ENCODE measurements around the gene FAM241A.

The FAM241A gene

GRCh38 chr4:112170451-112170993, 25.3 kb downstream of the FAM241A start:
- TF ChIP-seq EP300 (IDR thresholded peaks at IDR 0.05; ENCODE audit: borderline replicate concordance) (no peak), CEBPB (IDR thresholded peaks at IDR 0.05) (peak; percentile 41; the same call in 1 of the 2 replicates)

GRCh38 chr4:112172180-112172579, 26.9 kb downstream of the FAM241A start:
- TF ChIP-seq, protein P1, sequence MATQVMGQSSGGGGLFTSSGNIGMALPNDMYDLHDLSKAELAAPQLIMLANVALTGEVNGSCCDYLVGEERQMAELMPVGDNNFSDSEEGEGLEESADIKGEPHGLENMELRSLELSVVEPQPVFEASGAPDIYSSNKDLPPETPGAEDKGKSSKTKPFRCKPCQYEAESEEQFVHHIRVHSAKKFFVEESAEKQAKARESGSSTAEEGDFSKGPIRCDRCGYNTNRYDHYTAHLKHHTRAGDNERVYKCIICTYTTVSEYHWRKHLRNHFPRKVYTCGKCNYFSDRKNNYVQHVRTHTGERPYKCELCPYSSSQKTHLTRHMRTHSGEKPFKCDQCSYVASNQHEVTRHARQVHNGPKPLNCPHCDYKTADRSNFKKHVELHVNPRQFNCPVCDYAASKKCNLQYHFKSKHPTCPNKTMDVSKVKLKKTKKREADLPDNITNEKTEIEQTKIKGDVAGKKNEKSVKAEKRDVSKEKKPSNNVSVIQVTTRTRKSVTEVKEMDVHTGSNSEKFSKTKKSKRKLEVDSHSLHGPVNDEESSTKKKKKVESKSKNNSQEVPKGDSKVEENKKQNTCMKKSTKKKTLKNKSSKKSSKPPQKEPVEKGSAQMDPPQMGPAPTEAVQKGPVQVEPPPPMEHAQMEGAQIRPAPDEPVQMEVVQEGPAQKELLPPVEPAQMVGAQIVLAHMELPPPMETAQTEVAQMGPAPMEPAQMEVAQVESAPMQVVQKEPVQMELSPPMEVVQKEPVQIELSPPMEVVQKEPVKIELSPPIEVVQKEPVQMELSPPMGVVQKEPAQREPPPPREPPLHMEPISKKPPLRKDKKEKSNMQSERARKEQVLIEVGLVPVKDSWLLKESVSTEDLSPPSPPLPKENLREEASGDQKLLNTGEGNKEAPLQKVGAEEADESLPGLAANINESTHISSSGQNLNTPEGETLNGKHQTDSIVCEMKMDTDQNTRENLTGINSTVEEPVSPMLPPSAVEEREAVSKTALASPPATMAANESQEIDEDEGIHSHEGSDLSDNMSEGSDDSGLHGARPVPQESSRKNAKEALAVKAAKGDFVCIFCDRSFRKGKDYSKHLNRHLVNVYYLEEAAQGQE (IDR thresholded peaks at IDR 0.05; ENCODE audit: low read depth), result no peak
- TF ChIP-seq CEBPB (IDR thresholded peaks at IDR 0.05) (no peak), RAD21 (IDR thresholded peaks at IDR 0.05; ENCODE audit: low read depth) (no peak), EGR1 (IDR thresholded peaks at IDR 0.05) (no peak), CREB1 (IDR thresholded peaks at IDR 0.05; ENCODE audit: low read depth) (no peak), EP300 (IDR thresholded peaks at IDR 0.05; ENCODE audit: borderline replicate concordance) (no peak), TEAD4 (IDR thresholded peaks at IDR 0.05) (no peak), TAF1 (IDR thresholded peaks at IDR 0.05; ENCODE audit: low read depth) (no peak)

- TF ChIP-seq, protein P2, sequence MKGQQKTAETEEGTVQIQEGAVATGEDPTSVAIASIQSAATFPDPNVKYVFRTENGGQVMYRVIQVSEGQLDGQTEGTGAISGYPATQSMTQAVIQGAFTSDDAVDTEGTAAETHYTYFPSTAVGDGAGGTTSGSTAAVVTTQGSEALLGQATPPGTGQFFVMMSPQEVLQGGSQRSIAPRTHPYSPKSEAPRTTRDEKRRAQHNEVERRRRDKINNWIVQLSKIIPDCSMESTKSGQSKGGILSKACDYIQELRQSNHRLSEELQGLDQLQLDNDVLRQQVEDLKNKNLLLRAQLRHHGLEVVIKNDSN (IDR thresholded peaks at IDR 0.05), result no peak
- no peak for TF ChIP-seq EGR1 (IDR thresholded peaks at IDR 0.05)
- no peak for TF ChIP-seq NFIC (IDR thresholded peaks at IDR 0.05)
- no peak for TF ChIP-seq TAF1 (IDR thresholded peaks at IDR 0.05; ENCODE audit: low read depth)
- no peak for TF ChIP-seq TEAD4 (IDR thresholded peaks at IDR 0.05)
- TF ChIP-seq RAD21 (IDR thresholded peaks at IDR 0.05; ENCODE audit: low read depth), result no peak
- no peak for TF ChIP-seq CREB1 (IDR thresholded peaks at IDR 0.05; ENCODE audit: low read depth)
- TF ChIP-seq FOXM1 (IDR thresholded peaks at IDR 0.05; ENCODE audit: borderline replicate concordance, low read depth), result no peak
- TF ChIP-seq MAX (IDR thresholded peaks at IDR 0.05), result no peak
- TF ChIP-seq, protein P1 (IDR thresholded peaks at IDR 0.05; ENCODE audit: low read depth), result no peak
- no peak for TF ChIP-seq CEBPB (IDR thresholded peaks at IDR 0.05)
- no peak for TF ChIP-seq EP300 (IDR thresholded peaks at IDR 0.05; ENCODE audit: borderline replicate concordance)
These were observed 28.6 kb downstream of the FAM241A start for GRCh38 chr4:112173593-112174558.

- TF ChIP-seq EGR1 (IDR thresholded peaks at IDR 0.05) (no peak), TAF1 (IDR thresholded peaks at IDR 0.05; ENCODE audit: low read depth) (no peak)
These were observed 30.6 kb downstream of the FAM241A start for GRCh38 chr4:112175840-112176239.

- no peak for TF ChIP-seq NFIC (IDR thresholded peaks at IDR 0.05)
These were observed 31.3 kb downstream of the FAM241A start for GRCh38 chr4:112176596-112176995.

- TF ChIP-seq CEBPB (IDR thresholded peaks at IDR 0.05) (no peak), TCF12 (IDR thresholded peaks at IDR 0.05; ENCODE audit: low read depth) (no peak), FOXM1 (IDR thresholded peaks at IDR 0.05; ENCODE audit: borderline replicate concordance, low read depth) (no peak), YY1 (IDR thresholded peaks at IDR 0.05; ENCODE audit: low read depth) (no peak), CREB1 (IDR thresholded peaks at IDR 0.05; ENCODE audit: low read depth) (no peak), NFIC (IDR thresholded peaks at IDR 0.05) (no peak), EGR1 (IDR thresholded peaks at IDR 0.05) (no peak), EP300 (IDR thresholded peaks at IDR 0.05; ENCODE audit: borderline replicate concordance) (no peak), MAX (IDR thresholded peaks at IDR 0.05) (no peak), TEAD4 (IDR thresholded peaks at IDR 0.05) (no peak), RAD21 (IDR thresholded peaks at IDR 0.05; ENCODE audit: low read depth) (no peak), ZBTB7A (IDR thresholded peaks at IDR 0.05; ENCODE audit: low read depth) (no peak)
- TF ChIP-seq, protein P1 (IDR thresholded peaks at IDR 0.05; ENCODE audit: low read depth), result no peak
- TF ChIP-seq, protein P2 (IDR thresholded peaks at IDR 0.05), result no peak
These were observed 36.2 kb downstream of the FAM241A start for GRCh38 chr4:112181358-112182000.

Data from Ishikawa (cell line).